ENCODE results near the gene KDM3B.

- no peak for TF ChIP-seq POLR2AphosphoS5 (IDR thresholded peaks at IDR 0.05; ENCODE audit: control insufficient read depth, insufficient read depth, low read depth, low read length)
- no peak for TF ChIP-seq ZNF24 (IDR thresholded peaks at IDR 0.05)
- no peak for TF ChIP-seq CBX3 (IDR thresholded peaks at IDR 0.05; ENCODE audit: borderline replicate concordance in 1 of 2, low read length in 2 of 2)
- no peak for TF ChIP-seq NCOA1 (IDR thresholded peaks at IDR 0.05; ENCODE audit: low read depth)
- TF ChIP-seq ELK3 (CRISPR knock-in tag; IDR thresholded peaks at IDR 0.05), result no peak
- no peak for TF ChIP-seq ATF3 (IDR thresholded peaks at IDR 0.05)
- TF ChIP-seq ATF3 (CRISPR knock-in tag; conservative IDR thresholded peaks at IDR 0.05), result no peak
- no peak for TF ChIP-seq MAFK (IDR thresholded peaks at IDR 0.05; ENCODE audit: low read length)
- no peak for TF ChIP-seq MTA3 (IDR thresholded peaks at IDR 0.05; ENCODE audit: borderline replicate concordance)
- no peak for TF ChIP-seq ZSCAN29 (IDR thresholded peaks at IDR 0.05)
- TF ChIP-seq, protein P1, sequence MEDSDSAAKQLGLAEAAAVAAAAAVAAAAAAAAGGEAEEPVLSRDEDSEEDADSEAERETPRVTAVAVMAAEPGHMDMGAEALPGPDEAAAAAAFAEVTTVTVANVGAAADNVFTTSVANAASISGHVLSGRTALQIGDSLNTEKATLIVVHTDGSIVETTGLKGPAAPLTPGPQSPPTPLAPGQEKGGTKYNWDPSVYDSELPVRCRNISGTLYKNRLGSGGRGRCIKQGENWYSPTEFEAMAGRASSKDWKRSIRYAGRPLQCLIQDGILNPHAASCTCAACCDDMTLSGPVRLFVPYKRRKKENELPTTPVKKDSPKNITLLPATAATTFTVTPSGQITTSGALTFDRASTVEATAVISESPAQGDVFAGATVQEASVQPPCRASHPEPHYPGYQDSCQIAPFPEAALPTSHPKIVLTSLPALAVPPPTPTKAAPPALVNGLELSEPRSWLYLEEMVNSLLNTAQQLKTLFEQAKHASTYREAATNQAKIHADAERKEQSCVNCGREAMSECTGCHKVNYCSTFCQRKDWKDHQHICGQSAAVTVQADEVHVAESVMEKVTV (CRISPR knock-in tag; IDR thresholded peaks at IDR 0.05), result no peak
Measured at GRCh38 chr5:138458856-138459255, 106.4 kb downstream of the KDM3B start.
